MM.1S (cell line): ENCODE measurements around the gene PYGO2.

Experiments used
- DNase-seq: peaks from one replicate; pipeline ENCODE4 v3.0.0-alpha.2; 2015
- H2AFZ ChIP-seq: fragments of 300-600 bp; sonication (generic); 2 replicates; pipeline ENCODE4 v1.6.0; 2016; ENCODE audit warnings: antibody characterized with exemption, low read length
- H3F3A ChIP-seq: fragments of 300-600 bp; sonication (generic); 2 replicates; pipeline ENCODE4 v1.6.1; 2016; ENCODE audit warnings: mild to moderate bottlenecking, antibody characterized with exemption, low read length, moderate library complexity, mixed read lengths; ENCODE audit not compliant: insufficient read depth
- H3K27ac ChIP-seq: fragments of 300-600 bp; sonication (generic); 2 replicates; pipeline ENCODE4 v1.5.1; 2016; ENCODE audit warnings: mild to moderate bottlenecking, low read length
- H3K27me3 ChIP-seq: fragments of 300-600 bp; sonication (generic); replicated peaks from 2 replicates; pipeline ENCODE4 v1.6.0; 2016; ENCODE audit warnings: low read length; ENCODE audit not compliant: insufficient read depth
- H3K36me3 ChIP-seq: fragments of 300-600 bp; sonication (generic); replicated peaks from 2 replicates; pipeline ENCODE4 v1.6.1; 2016; ENCODE audit warnings: mild to moderate bottlenecking, low read length, mixed read lengths; ENCODE audit not compliant: insufficient read depth
- H3K4me1 ChIP-seq: fragments of 300-600 bp; sonication (generic); 2 replicates; pipeline ENCODE4 v1.6.1; 2016; ENCODE audit warnings: low read length, mixed read lengths
- H3K4me2 ChIP-seq: fragments of 300-600 bp; sonication (generic); 2 replicates; pipeline ENCODE4 v1.6.0; 2016; ENCODE audit warnings: low read depth, low read length
- H3K4me3 ChIP-seq: fragments of 300-600 bp; sonication (generic); 2 replicates; pipeline ENCODE4 v1.5.1; 2016; ENCODE audit warnings: low read length, mixed read lengths
- H3K79me2 ChIP-seq: fragments of 300-600 bp; sonication (generic); 2 replicates; pipeline ENCODE4 v1.6.1; 2016; ENCODE audit warnings: mixed run types, low read length, mixed read lengths
- H3K9ac ChIP-seq: fragments of 300-600 bp; sonication (generic); 2 replicates; pipeline ENCODE4 v1.6.1; 2016; ENCODE audit warnings: low read length, mixed read lengths
- H3K9me2 ChIP-seq: fragments of 300-600 bp; sonication (generic); replicated peaks from 2 replicates; pipeline ENCODE4 v1.6.1; 2016; ENCODE audit warnings: mild to moderate bottlenecking, low read length, mixed read lengths; ENCODE audit not compliant: insufficient read depth
- H3K9me3 ChIP-seq: fragments of 300-600 bp; sonication (generic); replicated peaks from 2 replicates; pipeline ENCODE4 v1.6.1; 2016; ENCODE audit warnings: mild to moderate bottlenecking, low read length, mixed read lengths; ENCODE audit not compliant: insufficient read depth
- H4K20me1 ChIP-seq: fragments of 300-600 bp; sonication (generic); 2 replicates; pipeline ENCODE4 v1.6.1; 2016; ENCODE audit warnings: mild to moderate bottlenecking, low read length, moderate library complexity, mixed read lengths; ENCODE audit not compliant: insufficient read depth
- EZH2 ChIP-seq: fragments of 300-600 bp; sonication (generic); optimal IDR thresholded peaks from 2 replicates; pipeline ENCODE3; 2017; ENCODE audit warnings: low read depth, mild to moderate bottlenecking, antibody characterized with exemption, low read length, mixed read lengths
- EZH2phosphoT487 ChIP-seq: fragments of 300-600 bp; sonication (generic); IDR thresholded peaks from 2 replicates; pipeline ENCODE4 v1.6.1; 2018; ENCODE audit warnings: antibody characterized with exemption, low read length
- TF ChIP-seq, protein P1 (sequence below): fragments of 300-600 bp; sonication (generic); IDR thresholded peaks from 2 replicates; pipeline ENCODE4 v1.5.1; 2016; ENCODE audit warnings: antibody characterized with exemption, low read length, mixed read lengths

Gene PYGO2

DNA sequence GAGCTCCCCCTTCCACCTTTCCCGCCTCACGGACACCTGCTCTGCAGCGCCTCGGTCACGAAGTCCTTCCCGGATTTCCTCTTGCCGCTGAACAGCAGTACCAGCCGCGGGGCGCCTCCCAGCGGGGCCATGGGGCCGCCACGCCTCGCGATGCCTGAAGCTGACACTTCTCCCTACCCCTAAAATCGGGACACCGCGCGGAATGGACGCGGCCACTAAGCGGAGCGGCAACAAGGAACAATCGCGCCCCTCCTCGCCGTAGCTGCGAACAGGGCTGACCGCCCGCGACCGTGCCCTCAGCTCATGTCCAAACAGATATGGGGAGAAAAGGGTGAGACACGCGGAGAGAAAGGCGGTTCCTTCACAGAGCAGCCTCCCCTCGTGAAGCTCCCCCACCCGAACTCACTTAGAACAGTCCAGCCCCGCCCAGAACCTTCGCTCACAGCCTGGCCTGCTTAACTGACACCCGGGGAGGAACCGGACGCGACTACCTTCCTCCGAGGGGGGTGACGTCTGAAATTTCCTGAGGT lies 25.0 kb downstream of the PYGO2 start, which contains the start of gene PMVK:
Gene PMVK, minus strand, starts transcription at position 165 of the 530 bp plus-strand sequence. Its CDS starts 34 bp downstream, at position 131.
- Histone ChIP-seq H3K36me3 (no peaks in the 10 kb centered on the region), H3K4me2 (peak within 1 kb of the TSS; percentile 92), H3K4me1 (peaks cover 45% of the 10 kb centered on the region), H3F3A (peaks cover 44% of the 10 kb centered on the region), H4K20me1 (no peaks in the 10 kb centered on the region), H3K27ac (peak within 1 kb of the TSS; percentile 91), H3K4me3 (peak within 1 kb of the TSS; percentile 68), H3K9me3 (no peaks in the 10 kb centered on the region), H2AFZ (peak within 1 kb of the TSS; percentile 67), H3K9ac (peak within 1 kb of the TSS; percentile 94), H3K27me3 (no peaks in the 10 kb centered on the region), H3K79me2 (peaks cover 38% of the 10 kb centered on the region), H3K9me2 (no peaks in the 10 kb centered on the region)
- TF ChIP-seq EZH2 (no peak), EZH2phosphoT487 (no peak)
- TF ChIP-seq, protein P1, sequence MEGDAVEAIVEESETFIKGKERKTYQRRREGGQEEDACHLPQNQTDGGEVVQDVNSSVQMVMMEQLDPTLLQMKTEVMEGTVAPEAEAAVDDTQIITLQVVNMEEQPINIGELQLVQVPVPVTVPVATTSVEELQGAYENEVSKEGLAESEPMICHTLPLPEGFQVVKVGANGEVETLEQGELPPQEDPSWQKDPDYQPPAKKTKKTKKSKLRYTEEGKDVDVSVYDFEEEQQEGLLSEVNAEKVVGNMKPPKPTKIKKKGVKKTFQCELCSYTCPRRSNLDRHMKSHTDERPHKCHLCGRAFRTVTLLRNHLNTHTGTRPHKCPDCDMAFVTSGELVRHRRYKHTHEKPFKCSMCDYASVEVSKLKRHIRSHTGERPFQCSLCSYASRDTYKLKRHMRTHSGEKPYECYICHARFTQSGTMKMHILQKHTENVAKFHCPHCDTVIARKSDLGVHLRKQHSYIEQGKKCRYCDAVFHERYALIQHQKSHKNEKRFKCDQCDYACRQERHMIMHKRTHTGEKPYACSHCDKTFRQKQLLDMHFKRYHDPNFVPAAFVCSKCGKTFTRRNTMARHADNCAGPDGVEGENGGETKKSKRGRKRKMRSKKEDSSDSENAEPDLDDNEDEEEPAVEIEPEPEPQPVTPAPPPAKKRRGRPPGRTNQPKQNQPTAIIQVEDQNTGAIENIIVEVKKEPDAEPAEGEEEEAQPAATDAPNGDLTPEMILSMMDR = peak; percentile 60
- peak; percentile 100 for DNase-seq

DNA sequence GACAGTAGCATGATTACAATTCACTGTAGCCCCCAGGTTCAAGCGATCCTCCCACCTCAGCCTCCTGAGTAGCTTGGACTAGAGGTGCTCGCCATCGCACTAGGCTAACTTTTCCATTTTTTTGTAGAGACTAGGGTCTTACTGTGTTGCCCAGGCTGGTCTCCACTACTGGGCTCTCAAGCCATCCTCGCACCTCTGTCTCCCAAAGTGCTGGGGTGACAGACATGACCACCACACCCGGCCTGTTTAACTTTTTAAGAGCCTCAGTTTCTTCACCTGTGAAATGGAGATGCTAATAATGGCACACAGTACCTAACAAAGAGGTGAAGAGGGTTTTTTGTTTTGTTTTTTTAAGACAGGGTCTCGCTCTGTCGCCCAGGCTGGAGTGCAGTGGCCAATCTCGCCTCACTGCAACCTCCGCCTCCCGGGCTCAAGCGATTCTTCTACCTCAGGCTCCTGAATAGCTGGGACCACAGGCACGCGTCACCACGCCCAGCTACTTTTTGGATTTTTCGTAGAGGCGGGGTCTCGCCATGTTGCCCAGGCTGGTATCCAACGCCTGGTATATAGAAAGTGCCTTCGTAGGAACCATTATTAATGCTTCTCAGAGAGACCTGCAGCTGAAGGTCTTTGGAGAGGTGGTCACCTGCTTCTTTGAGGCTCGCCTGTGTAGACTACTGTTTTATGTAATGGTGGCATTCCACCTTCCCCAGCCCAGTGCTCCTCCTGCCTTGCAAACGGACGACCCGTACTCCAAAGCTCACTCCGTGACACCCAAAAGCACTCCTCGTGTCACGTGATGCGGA lies 25.6 kb downstream of the PYGO2 start:
- Histone ChIP-seq H3K36me3 (no peaks in the 10 kb centered on the region), H3K79me2 (peaks cover 31% of the 10 kb centered on the region)
- no peak for DNase-seq

DNA sequence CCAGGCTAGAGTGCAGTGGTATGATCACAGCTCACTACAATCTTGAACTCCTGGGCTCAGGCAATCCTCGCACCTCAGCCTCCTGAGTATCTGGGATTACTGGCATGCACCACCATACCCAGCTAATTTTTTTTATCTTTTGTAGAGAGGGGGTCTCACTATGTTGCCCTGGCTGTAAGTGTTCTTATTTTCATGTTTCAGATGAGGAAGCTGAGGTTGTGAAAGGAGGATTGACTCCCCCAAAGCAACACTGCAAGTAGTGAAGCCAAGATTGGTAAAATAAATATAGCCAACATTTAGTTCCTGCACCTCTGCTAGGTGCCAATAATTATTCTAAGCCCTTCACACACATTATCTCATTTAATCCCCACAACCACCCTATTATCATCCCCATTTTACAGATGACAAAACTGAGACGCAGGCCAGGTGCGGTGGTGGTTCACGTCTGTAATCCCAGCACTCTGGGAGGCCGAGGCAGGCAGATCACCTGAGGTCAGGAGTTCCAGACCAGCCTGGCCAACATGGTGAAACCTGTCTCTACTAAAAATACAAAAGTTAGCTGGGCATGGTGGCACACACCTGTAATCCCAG lies 27.1 kb downstream of the PYGO2 start:
- no peaks in the 10 kb centered on the region for H3K27me3 ChIP-seq
- TF ChIP-seq EZH2phosphoT487 (no peak), EZH2 (no peak)
- TF ChIP-seq, protein P1 = no peak
- H3K9me2 ChIP-seq = no peaks in the 10 kb centered on the region
- H3K4me1 ChIP-seq = peaks cover 27% of the 10 kb centered on the region
- H2AFZ ChIP-seq = no peak overlapping the region
- H3K4me2 ChIP-seq = no peak overlapping the region
- no peaks in the 10 kb centered on the region for H3K9me3 ChIP-seq
- no peak for DNase-seq
- no peak overlapping the region for H3K27ac ChIP-seq
- peaks cover 31% of the 10 kb centered on the region for H3F3A ChIP-seq
- H4K20me1 ChIP-seq = no peaks in the 10 kb centered on the region
- H3K79me2 ChIP-seq = peaks cover 27% of the 10 kb centered on the region
- no peak overlapping the region for H3K4me3 ChIP-seq
- H3K9ac ChIP-seq = no peak overlapping the region
- H3K36me3 ChIP-seq = no peaks in the 10 kb centered on the region

More for the DNA sequence above, 25.6 kb downstream of the PYGO2 start:
- Histone ChIP-seq H3F3A (peaks cover 37% of the 10 kb centered on the region), H3K27ac (peak overlapping the region; percentile 91), H3K9me3 (no peaks in the 10 kb centered on the region), H3K27me3 (no peaks in the 10 kb centered on the region), H2AFZ (peak overlapping the region; percentile 67), H3K4me3 (peak overlapping the region; percentile 68), H3K4me2 (peak overlapping the region; percentile 92), H3K9me2 (no peaks in the 10 kb centered on the region), H3K9ac (peak overlapping the region; percentile 94), H3K4me1 (peaks cover 38% of the 10 kb centered on the region), H4K20me1 (no peaks in the 10 kb centered on the region)
- TF ChIP-seq EZH2phosphoT487 (no peak), EZH2 (no peak)
- TF ChIP-seq, protein P1 = no peak
